ENCODE measurements around the gene PI4KA.
"Not testable (repeated sequence)": the region's sequence is repeated elsewhere in the genome, so short reads cannot be mapped to it uniquely, and the experiment has no call there.

PI4KA gene

GRCh38 chr22:20687356-20688172 lies 171.0 kb downstream of the PI4KA start:
- DNase-seq = not testable (repeated sequence)

DNA sequence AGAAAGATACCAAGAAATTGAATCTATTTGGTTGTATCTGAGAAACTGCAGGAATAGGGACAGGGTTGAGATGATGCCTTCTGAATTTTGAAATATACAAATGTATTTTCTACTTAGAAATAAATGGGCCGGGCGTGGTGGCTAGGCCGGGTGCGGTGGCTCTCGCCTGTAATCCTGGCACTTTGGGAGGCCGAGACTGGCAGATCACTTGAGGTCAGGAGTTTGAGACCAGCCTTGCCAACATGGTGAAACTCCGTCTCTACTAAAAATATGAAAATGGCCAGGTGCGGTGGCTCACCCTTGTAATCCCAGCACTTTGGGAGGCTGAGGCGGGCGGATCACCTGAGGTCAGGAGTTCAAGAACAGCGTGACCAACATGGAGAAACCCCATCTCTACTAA lies 172.8 kb downstream of the PI4KA start:
- DNase-seq = not testable (repeated sequence)

GRCh38 chr22:20678792-20679435 lies 179.7 kb downstream of the PI4KA start:
- not testable (repeated sequence) for DNase-seq

GRCh38 chr22:20677684-20678242 lies 180.8 kb downstream of the PI4KA start:
- DNase-seq = no peak

DNA sequence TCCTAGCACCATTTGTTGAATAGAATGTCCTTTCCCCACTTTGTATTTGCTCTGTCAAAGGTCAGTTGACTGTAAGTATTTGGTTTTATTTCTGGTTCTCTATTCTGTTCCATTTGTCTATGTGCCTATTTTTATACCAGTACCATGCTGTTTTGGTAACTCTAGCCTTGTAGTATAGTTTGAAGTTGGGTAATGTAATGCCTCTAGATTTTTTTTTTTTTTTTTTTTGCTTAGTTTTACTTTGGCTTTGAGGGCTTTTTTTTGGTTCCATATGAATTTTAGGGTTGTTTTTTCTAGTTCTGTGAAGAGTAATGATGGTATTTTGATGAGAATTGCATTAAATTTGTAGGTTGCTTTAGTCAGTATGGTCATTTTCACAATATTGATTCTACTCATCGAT lies 183.0 kb downstream of the PI4KA start:
- DNase-seq = not testable (repeated sequence)

DNA sequence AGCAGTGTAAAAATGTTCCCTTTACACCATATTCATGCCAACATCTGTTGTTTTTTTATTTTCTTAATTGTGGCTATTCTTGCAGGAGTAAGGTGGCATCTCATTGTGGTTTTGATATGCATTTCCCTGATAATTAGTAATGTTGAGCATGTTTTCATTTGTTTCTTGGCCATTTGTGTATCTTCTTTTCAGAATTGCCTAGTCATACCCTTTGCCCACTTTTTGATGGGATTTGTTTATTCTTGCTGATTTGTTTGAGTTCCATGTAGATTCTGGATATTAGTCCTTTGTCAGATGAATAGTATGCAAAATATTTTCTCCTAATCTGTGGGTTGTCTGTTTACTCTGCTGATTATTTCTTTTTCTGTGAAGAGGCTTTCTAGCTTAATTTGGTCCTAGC lies 183.6 kb downstream of the PI4KA start:
- no peak for DNase-seq

DNA sequence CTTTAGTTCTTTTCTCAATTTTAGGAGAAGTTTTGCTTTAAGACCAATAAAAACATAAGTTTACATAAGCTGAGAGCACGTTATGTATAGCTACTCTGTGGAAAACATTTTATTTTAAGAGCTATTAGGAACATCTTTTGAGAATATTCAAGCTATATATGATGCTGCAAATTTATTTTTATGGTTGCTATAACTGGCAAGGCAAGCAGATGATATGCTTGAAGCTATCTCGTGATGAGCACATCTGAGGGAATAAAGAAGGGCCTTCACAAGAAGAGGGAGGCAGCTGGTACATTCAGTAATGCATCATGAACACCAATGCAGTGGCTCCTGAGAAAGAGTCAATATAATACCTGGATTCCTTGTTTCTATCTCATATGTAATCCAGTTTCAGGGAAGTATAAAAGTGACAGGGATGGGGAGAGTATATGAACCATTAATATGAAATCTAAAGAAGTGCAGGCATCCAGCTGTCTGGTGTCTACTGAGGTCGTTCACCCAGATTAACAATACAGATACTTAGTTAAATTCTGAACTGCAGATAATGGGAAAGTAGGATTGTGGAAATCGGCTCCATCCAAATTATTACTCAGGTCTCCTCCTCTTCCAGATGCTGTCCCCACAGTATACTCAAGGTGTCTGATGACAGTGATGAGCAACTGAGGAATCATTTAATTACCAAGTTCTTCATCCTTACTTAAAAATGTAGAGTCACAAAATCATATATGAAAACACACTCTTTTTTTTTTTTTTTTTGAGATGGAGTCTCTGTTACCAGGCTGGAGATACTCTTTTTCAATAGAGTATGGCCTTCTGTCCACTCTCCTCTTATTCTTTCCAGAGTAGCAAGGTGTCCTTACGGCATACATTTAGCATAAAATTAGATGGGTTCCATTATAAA lies 185.1 kb downstream of the PI4KA start:
- no peak for DNase-seq

- no peak for DNase-seq
These were observed 185.9 kb downstream of the PI4KA start for GRCh38 chr22:20672732-20673131.

- no peak for DNase-seq
These were observed 186.6 kb downstream of the PI4KA start for GRCh38 chr22:20672082-20672424.

GRCh38 chr22:20671409-20672081 lies 187.1 kb downstream of the PI4KA start:
- no peak for DNase-seq

DNA sequence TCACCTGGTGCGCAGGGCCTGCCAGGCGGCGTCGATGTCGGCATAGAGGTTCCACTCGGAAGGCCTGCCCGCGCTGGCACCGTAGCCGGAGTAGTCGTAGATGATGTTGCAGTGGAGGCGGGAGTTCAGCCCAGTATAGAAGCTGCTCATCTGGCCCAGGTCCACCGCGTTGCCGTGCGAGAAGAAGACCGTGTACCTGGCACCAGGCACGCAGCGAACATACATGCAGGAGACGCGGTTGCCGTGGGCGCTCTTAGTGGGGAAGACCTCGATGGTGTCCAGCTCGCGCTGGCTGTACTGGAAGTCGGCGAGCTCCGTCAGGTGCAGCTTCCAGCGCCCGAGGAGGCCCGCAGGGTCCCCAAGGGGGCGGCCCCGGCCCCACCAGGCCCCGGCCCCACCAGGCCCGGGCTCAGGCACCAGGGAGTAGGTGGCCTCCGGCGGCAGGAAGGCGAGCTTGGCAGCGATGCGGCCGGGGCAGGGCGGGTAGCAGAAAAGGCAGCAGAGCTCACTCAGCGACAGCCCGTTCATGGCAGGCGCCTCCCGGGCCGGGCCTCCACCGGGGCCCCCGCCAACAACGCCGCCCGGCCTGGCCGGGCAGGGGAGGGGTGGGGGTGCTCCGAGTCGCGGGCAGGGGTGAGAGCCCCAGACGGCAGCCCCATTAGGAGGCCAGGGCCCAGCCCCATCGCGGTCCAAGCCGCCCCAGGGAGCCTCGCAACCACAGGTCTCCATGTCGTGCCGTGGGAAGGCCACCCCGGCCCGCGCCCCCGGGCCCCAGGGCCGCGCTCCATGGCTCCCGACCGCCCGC lies 188.0 kb downstream of the PI4KA start:
- not testable (repeated sequence) for DNase-seq

DNA sequence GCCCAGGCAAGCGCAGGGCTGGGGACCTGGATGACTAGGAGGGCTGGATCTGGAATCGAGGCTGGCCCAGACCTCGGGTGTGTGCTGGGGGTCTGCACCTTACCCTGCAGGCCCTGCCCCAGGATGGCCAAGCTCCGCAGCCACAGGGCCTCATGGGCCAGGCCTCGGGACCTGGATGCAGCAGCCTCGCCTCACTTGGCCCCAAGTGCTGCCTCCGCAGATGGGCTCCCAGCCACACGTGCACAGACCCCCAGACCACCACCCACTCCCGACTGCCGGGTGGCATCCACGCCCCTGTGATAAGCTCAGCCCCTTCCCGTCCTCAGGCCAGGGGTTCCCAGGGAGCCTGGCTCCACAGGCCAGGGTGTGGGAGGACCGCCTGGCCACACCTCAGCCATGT lies 188.7 kb downstream of the PI4KA start:
- not testable (repeated sequence) for DNase-seq

- DNase-seq = not testable (repeated sequence)
These were observed 189.1 kb downstream of the PI4KA start for GRCh38 chr22:20669471-20669870.

GRCh38 chr22:20668769-20669168 lies 189.8 kb downstream of the PI4KA start:
- not testable (repeated sequence) for DNase-seq

- not testable (repeated sequence) for DNase-seq
These were observed 190.4 kb downstream of the PI4KA start for GRCh38 chr22:20668226-20668625.

- not testable (repeated sequence) for DNase-seq
These were observed 191.1 kb downstream of the PI4KA start for GRCh38 chr22:20667548-20667947.

DNA sequence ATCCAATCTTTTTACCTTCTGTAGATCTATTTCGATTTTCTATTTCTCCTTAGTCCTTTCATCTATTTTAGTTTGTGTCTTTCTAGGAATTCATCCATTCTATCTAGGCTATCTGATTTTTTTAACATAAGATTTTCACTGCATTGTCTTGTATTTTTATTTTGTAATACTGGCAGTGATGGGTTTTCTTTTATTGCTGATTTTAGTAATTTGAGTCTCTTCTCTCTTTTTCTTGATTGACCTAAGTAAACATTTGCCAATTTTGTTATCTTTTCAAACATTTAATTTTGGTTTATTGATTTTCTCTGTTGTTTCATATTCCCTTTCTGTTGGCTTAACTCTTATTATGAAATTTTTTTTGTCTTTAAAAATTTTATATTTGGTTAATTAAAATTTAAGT lies 192.1 kb downstream of the PI4KA start:
- no peak for DNase-seq

DNA sequence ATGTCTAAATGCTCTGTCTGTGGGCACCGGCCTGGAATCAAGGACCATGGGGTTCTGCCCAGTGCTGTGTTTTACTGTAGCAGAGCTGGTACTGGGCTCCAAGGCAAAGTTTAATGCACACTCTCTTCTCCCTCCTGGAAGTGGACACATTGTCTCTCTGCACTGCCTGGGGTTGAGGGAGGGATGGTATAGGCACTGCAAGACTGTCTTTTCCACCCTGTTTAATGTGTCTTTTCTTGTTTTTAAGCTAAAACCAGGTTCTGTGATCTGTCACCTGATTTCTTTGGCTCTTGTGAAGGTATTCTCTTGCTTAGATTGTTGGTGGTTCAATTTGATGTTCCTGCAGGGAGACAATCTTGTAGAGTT lies 194.0 kb downstream of the PI4KA start:
- no peak for DNase-seq

DNA sequence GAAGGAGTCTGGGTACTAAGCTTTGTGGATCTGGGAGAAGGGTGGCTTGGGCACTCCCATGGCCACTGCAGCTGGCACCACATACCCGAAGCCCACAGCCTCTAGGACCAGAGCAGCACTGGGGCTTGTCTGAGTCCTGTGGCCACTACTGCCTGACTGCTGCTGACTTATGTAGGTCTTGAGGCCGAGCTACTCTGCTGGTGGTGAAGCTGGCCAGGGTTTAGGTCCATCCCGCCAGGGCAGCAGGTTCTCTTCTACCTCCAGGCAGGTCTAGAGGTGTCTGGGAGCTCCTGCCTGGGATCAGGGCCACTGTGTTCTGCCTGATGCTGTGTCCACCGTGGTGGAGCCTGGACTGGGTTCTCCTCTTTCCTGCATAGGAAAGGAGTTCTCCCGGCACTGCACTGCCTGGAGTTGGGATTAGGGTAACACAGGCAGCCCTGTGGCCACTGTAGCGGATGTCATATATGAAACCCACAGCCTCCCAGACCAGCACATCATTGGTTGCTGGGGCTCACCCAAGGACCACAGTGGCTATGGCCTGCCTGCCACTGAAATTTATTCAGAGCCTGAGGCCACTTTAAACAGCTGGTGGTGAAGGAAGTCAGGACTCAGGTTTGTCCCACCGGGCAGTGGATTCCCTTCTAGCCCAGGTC lies 194.5 kb downstream of the PI4KA start:
- no peak for DNase-seq

DNA sequence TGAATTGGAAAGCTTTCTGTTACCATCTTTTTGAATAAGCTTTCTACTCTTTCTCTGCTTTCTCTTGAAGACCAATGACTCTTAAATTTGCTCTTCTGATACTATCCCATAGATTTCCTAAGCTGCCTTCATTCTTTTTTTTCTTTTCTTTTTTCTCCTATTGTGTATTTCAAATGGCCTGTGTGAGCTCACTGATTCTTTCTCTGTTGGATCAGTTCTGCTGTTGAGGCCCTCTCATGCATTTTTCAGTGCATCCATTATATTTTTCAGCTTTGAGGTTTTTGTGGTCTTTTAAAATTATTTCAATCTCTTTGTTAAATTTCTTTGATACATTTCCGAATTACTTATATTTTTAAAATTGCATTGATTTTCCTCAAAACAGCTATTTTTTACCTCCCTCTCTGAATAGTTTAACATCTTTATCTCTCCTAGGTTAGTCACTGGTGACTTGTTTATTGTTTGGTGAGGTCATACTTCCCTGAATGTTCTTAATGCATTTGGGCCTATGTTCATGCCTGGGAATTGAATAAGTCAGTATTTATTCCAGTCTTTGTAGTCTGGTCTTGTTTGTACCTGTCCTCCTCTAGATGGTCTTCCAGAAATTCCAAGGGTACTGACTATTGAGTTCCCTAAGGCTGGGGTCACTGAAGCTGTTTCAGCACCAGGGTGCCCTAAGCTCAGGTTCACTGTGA lies 195.3 kb downstream of the PI4KA start:
- DNase-seq = no peak
